CD4-positive, alpha-beta T cell treated with Interleukin-6 at 100 ng/mL for 8 hours (primary cell): ENCODE results near the gene TMEM178B.
"Not testable (repeated sequence)": the region's sequence is repeated elsewhere in the genome, so short reads cannot be mapped to it uniquely, and the experiment has no call there.

Source experiments
- DNase-seq: peaks from one replicate; pipeline ENCODE4 v3.0.0-alpha.2; 2020; ENCODE audit warnings: mixed read lengths, low spot score

The TMEM178B gene

DNA sequence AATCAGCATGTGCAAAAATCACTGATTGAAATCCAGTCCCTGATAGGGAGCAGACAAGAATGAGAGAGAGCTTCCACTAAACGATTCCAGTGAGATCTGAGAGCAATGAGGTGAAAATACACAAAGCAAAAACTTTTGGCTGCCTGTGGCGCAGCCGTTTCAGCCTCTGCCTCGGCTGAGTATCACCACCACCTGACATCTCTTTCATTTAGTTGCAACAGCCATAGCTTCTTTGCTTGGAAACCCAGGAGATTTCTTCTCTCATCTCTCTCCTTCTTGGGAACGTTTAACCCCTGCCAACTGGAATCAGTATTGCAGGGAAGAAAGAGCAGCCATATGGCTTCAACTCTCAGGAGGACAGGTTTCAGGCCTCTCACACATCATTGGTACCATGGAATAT is 240.0 kb downstream of the TMEM178B start:
- DNase-seq: no peak

DNA sequence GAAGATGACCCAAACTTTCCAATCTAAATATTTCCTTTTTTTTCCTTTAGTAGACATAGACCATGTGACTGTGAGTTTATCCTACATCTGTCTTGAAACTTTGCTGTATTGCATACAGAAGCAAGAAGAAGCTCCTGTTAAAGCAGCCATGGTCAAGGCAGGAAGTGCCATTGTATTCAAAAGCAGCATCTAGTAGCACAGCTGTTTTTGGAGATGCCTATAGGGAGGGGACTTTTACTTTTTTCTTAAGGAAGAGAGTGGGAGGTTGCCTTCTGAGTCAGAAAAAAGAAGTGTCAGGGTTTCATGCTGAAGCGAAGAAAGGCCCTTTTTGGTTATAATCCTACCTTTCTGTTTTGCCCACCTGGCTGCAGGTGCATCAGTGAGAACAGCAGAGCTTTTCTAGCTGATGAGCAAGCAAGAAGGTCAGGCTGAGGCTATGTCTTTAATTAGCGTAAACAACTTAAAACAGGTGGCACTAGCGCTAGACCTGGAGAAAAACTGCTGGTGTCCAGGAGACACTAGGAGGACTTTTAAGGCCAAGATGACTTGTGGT is 243.2 kb downstream of the TMEM178B start:
- DNase-seq: no peak

DNA sequence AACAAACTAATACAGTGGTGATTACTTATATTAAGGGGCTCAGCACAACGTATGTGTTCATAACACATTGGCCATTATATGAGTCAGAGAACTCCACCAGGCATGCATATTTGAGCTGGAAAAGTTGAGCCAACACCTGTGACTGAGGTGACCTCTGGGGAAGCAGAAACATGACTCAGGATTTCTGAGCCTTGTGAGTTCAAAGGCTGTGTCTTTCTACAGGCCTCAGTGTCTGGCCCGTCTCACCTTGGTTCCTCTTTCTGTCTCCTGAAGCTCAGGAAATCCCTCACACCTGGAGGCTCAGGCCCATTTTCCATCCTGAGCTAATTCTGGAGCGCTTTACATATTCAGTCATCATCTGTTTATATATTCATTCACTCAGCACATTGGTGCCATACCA is 246.4 kb downstream of the TMEM178B start:
- DNase-seq: no peak

DNA sequence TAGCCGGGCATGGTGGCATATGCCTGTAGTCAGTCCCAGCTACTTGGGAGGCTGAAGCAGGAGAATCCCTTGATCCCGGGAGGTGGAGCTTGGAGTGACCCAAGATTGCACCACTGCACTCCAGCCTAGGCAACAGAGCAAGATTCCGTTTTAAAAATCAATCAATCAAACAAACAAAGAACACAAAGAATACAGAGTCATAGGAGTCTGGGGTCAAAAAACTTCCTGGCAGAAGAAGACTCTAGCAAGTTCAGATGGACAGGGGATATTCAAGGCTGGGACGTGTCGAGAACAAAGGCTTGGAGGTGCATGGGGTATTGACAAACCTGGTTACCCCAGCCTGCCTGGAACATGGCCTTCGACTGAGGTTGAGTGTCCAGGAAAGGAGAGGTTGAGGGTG is 248.5 kb downstream of the TMEM178B start:
- DNase-seq: no peak

DNA sequence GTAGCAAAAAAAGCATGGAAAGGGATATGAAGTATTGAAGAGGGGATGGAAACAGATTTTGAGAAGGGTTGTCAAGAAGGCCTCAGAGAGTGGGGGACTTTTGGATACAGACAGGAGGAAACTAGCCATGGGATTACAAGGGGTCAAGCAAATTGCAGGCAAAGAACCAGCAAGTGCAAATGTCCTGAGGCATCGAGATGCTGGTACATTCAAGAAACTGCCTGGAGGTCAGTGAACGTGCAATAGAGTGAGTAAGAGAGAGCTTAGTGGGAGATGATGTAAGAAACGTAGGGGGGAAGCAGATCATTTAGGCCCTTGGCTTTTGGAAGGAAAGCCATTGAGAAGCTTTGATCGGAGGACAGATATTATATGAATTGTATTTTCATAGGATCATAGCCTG is 250.0 kb downstream of the TMEM178B start:
- DNase-seq: no peak

DNA sequence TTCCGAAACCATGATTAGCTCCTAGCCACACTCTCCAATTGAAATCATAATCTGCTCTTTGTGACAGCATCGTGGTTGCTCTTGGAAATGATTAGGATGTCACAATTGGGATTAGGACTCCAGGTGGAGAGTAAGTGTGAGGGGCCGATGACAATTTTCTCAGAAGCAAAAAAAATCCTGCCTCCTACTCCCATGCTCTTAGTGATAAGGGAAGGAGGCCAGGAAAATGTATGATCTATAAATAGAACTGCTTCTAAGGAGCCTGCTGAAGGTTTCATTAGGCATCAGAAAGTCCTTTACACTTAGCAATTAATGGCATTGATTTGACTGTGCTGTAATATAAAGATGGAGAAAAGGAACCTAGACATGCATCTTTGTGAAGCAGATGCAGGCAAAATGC is 251.0 kb downstream of the TMEM178B start:
- DNase-seq: no peak

DNA sequence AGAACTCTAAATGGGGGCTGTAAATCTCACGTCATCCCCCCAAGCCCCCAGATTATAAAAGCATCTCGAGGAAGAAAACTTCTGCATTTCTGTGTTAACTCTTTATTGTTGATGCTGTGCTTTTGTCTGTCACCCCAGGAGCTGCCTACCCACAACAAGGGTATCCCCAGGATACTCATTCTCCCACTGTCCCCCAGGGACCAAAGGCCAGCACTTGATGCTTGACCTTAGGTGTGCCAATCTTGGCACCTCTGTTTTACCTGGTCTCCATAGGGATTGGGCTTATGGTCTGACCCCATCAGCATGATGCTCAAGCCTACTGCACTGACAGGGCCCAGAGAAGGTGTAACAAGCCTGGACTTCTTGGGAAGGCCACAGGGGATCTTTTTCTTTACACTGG is 251.4 kb downstream of the TMEM178B start:
- no peak for DNase-seq

DNA sequence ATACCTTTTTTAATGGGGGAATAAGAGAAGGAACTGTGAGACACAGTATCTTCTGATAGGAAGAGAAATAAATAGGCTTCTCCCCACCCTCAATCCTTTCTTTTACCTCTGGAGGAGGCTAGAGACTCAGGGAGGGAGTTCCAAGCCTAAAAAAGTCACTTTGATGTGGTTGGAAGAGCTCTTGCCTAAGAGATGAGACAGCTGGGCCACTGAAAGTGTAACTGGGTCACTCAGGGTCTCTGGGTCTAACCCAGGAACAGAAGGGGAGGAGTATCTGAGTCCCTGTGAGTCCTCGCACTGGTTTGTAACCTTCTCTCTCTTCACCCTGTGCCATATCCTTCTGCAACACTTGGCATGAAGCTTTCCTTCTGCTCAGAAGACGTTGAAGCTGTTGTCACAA is 254.4 kb downstream of the TMEM178B start:
- no peak for DNase-seq

DNA sequence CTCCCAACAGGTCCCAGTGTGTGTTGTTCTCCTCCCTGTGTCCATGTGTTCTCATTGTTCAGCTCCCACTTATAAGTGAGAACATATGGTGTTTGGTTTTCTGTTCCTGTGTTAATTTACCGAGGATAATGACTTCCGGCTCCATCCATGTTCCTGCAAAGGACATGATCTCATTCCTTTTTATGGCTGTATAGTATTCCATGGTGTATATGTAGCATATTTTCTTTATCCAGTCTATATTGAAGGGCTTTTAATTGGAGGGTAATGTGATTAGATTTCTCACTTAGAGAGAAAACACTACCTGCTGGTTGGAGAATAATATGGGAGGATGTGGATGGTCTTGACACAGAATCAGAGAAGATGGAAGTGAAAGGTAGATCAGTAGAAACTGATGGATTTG is 256.4 kb downstream of the TMEM178B start:
- not testable (repeated sequence) for DNase-seq

DNA sequence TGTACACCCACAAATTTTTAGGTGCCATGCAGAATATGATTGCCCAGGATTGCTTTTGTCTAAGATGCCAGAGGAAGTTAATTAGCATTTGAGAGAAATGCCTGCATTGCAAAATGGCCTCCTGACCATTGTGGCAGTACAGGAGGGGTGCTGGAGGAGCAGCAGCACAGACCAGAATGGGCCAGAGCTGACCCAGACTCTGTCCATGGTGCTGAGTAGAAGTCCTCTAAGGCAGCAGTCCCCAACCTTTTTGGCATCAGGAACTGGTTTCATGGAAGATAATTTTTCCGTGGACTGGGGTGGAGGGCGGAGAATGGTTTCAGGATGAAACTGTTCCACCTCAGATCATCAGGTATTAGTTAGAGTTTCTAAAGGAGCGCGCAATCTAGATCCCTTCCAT is 259.6 kb downstream of the TMEM178B start:
- DNase-seq: no peak

DNA sequence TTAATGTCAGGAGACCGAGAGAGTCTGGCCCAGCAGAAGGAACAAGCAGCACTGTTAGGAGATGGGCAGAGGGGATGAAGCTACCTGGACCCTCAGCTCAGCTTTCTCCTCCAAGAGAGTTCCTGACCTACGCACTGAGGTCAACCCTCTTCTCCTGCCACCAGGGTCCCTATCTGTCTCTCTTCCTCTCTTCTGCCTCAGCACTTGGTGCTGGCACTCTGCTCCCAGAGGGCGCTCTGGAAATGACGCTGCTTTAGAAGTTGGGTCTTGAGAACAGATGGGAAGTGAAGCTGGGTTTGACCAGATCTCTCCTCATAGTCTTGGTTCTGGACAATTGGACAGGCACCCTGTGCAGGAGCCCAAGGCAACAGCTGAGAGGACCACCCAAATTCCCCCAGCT is 261.3 kb downstream of the TMEM178B start:
- DNase-seq: no peak

DNA sequence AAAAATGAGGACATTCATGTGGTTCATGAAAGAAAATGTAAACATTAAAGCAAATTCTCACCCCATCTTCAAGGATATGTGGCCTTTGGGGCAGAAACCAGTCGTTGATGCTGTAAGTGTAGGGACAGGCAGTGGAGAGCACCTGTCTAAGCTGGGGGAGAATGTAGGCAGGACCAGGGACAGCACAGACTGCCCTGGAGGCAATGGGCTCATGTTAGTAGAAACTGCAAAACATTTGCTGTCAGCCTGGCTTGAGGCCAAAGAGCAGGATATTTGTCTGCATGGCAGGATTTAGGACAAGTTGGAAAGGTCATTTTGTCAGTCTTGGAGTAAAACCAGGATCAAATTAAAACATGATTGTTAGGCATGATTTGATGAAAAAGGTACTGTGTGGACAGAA is 265.7 kb downstream of the TMEM178B start:
- no peak for DNase-seq

DNA sequence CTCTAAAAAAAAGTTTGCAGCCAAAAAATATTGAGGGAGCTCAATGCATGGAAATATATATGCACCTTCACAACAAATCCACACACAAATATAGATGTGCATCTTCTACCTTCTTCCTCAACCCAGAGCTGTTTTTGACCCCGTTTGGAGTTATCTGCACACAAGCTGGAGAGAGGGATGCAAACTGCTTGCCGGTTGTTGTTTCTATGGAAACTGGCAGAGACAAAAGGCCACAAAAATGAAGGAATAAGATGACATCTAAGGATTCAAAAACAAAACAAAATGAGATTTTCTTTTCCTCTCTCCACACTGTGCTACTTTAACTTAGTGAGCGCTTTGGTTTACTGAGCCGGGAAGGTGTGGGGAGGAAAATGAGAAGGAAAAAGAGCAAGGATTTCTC is 267.1 kb downstream of the TMEM178B start:
- no peak for DNase-seq

DNA sequence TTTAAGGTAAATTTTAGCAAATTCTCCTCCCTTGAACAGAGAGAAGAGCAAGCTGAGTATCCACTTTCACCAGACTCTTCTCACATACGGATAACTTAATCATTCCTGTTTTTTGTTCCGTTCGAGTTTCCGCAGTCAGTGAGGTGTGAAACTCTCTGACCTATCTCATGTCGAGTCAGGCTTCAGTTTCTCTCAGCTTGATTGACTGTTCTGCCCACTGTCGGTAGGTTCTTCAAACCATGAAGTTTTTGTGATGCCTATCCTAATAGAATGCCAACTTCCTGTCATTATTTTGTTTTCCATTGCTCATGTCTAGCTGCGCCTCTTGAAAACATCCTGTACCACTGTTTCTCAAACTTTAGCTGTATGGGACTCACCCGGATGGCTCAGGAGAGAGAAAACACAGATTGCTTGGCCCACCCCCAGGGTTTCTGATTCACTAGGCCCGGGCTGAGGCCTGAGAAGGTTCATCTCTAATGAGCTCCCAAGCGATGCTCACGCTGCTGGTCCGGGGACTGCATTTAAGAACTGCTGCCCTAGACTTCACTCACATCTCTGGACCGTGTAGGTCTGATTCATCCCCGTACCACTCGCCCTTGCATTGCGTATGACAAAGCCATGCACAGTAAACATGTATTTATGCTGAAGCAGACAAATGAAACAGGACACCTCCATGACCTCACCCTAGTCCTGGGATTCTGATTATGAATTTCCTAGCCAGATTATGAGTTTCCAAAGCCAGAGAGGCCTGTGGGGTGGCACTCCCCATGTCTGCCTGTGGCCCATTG is 269.0 kb downstream of the TMEM178B start:
- DNase-seq: no peak

DNA sequence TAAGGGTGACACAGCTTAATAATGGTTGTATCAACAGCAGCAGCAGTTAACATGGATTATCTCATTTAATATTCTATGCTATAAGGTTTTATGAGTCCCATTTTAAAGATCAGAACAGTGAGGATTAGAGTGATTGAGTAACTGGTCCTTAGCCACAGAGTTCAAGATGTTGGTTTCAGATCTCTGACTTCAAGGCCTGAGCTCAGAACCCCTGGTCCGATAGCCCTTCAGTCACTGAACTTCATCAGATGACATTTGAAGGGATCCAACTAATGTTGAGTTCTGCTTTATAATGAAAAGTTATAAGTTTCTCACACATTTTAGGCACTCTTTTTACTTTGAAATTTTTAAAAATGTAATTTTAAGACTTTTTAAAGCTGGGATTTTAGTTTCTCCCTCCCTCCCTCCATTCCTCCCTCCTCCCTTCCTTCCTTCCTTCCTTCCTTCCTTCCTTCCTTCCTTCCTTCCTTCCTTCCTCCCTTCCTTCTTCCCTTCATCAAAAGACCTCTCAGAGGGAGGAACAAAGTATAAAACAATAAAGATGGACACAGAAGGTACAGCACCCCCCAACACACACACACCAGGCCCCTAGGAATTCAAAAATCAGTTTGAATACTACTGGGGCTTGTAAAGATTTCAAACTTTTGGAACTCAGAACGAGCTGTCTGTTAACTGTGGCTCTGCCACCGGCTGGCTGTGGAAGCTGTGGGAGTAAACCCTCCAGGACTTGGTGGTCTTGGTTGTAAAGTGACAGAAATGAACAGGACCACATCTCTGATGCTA is 270.5 kb downstream of the TMEM178B start:
- no peak for DNase-seq

DNA sequence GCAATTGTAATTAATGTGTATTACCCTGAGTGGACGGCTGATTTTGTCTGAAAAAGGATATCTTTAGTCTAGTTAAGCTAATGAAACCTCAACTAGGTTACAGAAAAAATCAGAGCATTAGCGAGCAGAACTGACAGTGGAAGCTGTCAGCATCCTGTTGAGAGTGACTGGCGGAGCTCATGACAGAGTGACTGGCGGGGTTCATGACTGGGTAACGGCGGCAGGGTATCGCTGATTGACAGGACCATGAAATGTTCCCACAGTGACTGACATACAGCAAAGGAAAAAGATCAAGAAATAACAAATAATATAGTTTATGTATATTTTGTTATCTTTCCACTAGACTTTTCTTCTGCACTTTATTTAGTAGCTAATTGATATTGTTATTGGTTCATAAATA is 274.9 kb downstream of the TMEM178B start:
- no peak for DNase-seq

DNA sequence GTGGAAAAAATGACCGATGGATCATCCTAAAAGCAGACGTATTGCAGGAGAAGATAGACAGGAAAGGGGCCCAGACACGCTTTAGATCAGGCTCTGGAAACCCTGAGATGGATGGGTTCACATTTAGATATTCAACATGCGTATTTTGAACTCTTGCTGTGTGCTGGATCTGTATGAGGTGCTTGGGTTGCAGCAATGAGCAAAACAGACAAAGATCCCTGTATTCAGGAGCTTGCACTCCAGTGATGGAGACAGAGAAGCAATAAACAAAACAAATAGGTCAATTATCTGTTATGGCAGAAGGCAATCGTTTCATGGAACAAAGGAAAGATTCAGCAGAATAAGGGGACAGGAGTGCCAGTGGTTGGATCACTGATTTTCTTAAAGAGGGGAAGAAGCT is 275.5 kb downstream of the TMEM178B start:
- no peak for DNase-seq

DNA sequence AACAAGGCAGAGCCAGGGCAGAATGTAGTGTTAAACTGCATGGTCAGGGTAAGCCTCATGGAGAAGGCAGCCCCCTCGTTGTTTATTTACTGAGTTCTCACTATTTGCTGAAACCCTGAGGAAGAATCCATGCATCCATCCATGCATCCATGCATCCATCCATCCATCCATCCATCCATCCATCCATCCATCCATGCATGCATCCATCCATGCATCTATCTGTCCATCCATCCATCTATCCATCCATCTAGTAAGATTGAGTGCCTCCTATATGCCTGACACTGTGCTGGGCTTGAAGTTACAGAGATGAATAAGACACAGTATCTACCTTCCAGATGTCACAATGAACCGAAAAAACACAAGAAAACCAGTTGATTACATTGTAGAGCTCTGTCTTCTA is 275.9 kb downstream of the TMEM178B start:
- no peak for DNase-seq

DNA sequence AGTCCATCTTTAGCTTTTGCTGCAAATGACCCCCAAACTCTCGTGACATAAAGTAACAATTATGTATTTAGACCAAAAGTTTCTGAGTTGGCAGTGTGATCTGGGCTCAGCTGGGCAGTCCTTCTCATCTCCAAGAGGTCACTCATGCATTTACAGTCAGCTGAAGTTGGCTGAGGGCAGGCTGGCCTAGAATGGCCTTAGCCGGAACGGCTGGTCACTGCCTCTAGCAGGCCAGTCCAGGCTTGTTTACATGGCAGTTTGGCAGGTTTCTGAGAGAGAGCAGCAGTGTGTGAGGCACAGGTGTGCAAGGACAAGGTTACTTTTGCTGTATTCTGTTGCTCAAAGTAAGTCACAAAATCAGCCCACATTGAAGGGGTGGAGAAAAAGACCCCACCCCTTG is 277.3 kb downstream of the TMEM178B start:
- DNase-seq: no peak

DNA sequence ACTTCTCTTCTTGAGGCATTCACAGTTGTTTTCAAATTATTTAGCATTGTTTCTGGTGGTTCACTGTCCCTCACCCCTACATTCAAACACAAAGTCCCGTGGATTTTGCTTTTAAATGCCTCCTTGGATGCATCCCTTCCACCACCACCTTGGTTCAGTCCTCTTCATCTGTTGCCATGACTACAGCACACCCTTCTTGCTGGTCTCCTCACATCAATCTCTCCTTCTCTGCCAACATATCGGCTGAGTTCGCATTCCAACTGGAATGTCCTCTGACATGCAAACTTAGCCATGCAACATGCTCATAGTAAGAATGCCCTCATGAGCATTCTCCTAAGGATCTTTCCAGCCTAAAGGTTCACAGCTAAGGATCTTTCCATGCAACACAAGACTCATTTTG is 279.1 kb downstream of the TMEM178B start:
- DNase-seq: no peak

DNA sequence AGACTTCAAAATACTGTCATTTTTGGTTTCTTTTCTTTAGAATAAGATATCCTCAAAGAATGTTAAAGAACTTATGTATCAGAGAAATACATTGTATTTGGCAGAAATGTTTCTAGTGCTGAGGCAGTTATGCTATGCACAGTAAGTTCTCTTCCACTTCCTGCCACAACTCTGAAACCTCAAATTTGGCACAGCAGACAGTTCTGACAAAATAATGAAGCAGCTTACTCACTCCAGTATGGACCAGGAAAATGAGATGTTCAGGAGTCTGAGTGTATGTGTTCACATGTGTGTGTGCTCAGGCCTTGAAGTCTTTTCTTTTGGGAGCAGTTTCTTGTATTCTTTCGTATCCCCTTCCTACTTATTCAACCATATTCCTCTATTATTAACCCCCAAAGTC is 280.4 kb downstream of the TMEM178B start:
- no peak for DNase-seq

DNA sequence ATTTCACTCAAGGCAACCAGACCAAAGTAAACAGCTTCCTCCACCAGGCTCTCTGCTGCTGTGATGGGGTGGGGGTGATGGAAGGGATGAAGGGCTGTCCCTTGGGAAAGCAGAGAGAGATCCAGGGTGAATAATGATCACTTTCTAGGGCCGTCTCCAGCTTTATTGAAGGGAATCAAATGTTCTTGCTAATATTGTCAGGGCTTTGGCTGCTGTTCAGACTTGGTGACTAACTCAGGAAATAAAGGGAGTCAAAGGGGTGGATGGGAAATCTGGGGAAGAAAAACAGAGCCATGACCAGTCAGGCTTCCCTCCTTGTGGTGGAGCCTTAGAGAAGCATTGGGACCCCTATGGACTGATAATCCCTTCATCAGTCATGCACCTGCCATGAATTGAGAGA is 281.2 kb downstream of the TMEM178B start:
- DNase-seq: no peak

DNA sequence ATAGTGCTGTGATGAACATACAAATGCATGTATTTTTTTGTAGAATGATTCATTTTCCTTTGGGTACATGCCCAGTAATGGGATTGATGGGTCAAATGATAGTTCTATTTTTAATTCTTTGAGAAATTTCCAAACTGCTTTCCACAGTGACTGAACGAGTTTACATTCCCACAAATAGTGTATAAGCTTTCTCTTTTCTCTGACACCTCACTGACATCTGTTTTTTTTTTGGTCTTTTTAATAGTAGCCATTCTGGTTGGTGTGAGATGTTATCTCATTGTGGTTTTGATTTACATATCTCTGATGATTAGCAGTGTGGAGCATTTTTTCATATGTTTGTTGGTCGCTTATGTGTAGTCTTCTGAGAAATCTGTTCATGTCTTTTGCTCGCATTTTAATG is 282.3 kb downstream of the TMEM178B start:
- DNase-seq: no peak
